Stimulated activated CD8-positive, alpha-beta memory T cell treated with anti-CD3 and anti-CD28 coated beads, Interleukin-15, amount 100 ng/mL, for 1 hour (primary cell): Measurements from ENCODE around the gene RPS10.

Experiments
- DNase-seq: peaks from one replicate; pipeline ENCODE4 v3.0.0-alpha.2; 2020; ENCODE audit warnings: low read depth

RPS10 gene

DNA sequence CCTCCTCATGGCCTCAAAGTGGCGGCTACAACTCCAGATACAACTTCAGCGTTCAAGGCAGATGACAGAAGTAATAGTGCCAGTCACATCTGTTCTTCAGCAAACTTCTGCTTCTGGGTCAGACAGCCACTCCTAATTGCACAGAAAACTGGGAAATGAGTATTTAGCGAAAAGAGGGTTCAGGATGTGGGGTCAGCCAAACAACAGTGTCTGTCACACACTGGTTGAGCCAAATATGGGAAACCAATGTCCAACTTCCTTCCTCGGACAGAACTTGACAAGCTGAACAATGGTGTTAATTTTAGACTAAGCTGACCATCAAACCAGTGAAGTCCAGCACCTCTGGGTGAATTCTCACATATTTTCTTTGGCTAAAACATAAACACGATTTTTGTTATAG lies 55.5 kb downstream of the RPS10 start:
- no peak for DNase-seq

DNA sequence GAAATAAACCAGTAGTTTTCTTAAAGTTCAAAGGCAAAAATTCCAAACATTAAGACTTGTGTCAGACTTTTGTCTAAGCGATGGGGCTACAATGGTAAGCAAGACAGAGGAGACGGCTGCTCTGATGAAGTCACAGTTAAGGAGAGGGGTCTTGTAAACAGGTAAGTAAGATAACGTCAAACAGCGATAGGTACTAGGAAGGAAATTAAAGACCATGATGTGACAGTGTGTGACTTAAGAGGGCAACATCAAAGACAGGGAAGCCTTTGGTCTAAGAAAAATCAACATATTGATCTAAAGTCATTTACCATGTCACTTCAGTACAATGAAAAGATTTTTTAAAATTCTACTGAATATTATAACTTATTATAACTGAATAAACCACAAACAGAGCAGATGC lies 56.5 kb downstream of the RPS10 start:
- no peak for DNase-seq
